Measurements from ENCODE around the gene CDON.

GRCh38 chr11:126081915-126082250, 19.2 kb upstream of the CDON start:
- TF ChIP-seq EZH2 (IDR thresholded peaks at IDR 0.05; ENCODE audit: low read length, unreplicated experiment) (no peak), CTCF (conservative IDR thresholded peaks at IDR 0.05; ENCODE audit: low read depth, low read length) (no peak), EZH2phosphoT487 (IDR thresholded peaks at IDR 0.05; ENCODE audit: borderline replicate concordance, low read length) (no peak)
